Lower leg skin (tissue), 4 donors: Measurements from ENCODE around the gene CELF2. TPM values are rescaled to one million over a fixed set of nuclear protein-coding genes. Genes with fewer than 3 reads are reported as not detected.

Experiments
- DNase-seq, 2 donors: peaks; one replicate each; pipeline ENCODE4 v3.0.0-alpha.2; 2019; ENCODE audit warnings: low spot score in 2 of 2
- H3K4me3 ChIP-seq: fragments of 200-600 bp; sonication (generic); 2 replicates; pipeline ENCODE4 v1.5.1; 2017; ENCODE audit warnings: mild to moderate bottlenecking, low read depth; ENCODE audit not compliant: poor library complexity, severe bottlenecking
- POLR2A ChIP-seq, 2 donors: fragments of 450-650 bp; IDR thresholded peaks; one replicate each; pipeline ENCODE4 v1.6.1; 2016 to 2017; ENCODE audit warnings: antibody characterized with exemption in 2 of 2, mild to moderate bottlenecking in 1 of 2, moderate library complexity in 1 of 2
- WGBS, 2 donors: methylation state at CpG; one replicate each; pipeline ENCODE4 v1.1.5; 2018; 5-methylcytosine and 5-hydroxymethylcytosine counted together
- intact Hi-C: fragments of 100-400 bp; cut with DNase I; formaldehyde crosslinking; loops from one replicate; pipeline ENCODE4 v1.15.0; 2023; ENCODE audit warnings: low total_unique reads
- total RNA-seq, 4 donors: library from RNA; depleted of rRNA; stranded (reverse); fragments of >200 nt; gene quantifications; one replicate each; pipeline ENCODE4 v1.1.0, GENCODE V29; 2016
- TF ChIP-seq, protein P1 (sequence below), 3 donors: fragments of 450-650 bp; IDR thresholded peaks; one replicate each; pipeline ENCODE4 v1.5.1; 2016; ENCODE audit warnings: antibody characterized with exemption in 3 of 3, mild to moderate bottlenecking in 3 of 3, moderate library complexity in 2 of 3

CELF2 gene
- total RNA-seq, 4 donors from 2014 or later = 16.9 to 39.9 (median 20.7) TPM

GRCh38 chr10:11367505-11367904, 349.8 kb downstream of the CELF2 start:
- 90 to 94% methylated on average over 9 of the region's 9 CpGs for WGBS, 2 donors
- no peak for DNase-seq
- intact Hi-C loops = no loop called here
- TF ChIP-seq, protein P1, sequence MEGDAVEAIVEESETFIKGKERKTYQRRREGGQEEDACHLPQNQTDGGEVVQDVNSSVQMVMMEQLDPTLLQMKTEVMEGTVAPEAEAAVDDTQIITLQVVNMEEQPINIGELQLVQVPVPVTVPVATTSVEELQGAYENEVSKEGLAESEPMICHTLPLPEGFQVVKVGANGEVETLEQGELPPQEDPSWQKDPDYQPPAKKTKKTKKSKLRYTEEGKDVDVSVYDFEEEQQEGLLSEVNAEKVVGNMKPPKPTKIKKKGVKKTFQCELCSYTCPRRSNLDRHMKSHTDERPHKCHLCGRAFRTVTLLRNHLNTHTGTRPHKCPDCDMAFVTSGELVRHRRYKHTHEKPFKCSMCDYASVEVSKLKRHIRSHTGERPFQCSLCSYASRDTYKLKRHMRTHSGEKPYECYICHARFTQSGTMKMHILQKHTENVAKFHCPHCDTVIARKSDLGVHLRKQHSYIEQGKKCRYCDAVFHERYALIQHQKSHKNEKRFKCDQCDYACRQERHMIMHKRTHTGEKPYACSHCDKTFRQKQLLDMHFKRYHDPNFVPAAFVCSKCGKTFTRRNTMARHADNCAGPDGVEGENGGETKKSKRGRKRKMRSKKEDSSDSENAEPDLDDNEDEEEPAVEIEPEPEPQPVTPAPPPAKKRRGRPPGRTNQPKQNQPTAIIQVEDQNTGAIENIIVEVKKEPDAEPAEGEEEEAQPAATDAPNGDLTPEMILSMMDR (IDR thresholded peaks at IDR 0.05) = no peak
- no peak for TF ChIP-seq POLR2A (IDR thresholded peaks at IDR 0.05)
- H3K4me3 ChIP-seq = no peak overlapping the region

DNA sequence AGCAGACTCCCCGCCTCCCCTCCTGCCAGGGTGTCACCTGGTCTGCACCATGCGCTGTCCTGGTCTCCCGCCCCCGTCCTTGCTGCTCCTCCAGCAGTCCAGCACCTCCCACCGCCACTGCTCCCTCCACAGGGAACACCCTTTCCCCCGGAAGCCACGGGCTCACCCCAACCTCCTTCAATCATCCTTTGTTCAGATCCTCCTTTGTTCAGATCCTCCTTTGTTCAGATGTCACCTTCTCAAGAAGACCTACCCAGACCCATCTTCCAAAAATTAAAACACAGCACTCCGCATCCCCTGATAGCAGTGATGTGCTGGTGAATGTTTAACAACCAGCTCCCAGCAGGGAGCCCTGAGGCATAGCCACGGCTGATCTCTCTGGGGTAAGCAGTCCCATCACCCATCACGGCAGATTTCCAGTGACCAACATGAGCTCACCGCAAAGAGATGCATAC, 356.1 kb downstream of the CELF2 start:
- DNase-seq = no peak
- TF ChIP-seq POLR2A (IDR thresholded peaks at IDR 0.05) = no peak
- TF ChIP-seq, protein P1 (IDR thresholded peaks at IDR 0.05) = no peak
- 82 to 86% methylated on average over 11 of the region's 11 CpGs for WGBS, 2 donors
- intact Hi-C loops = no loop called here
- no peak overlapping the region for H3K4me3 ChIP-seq

DNA sequence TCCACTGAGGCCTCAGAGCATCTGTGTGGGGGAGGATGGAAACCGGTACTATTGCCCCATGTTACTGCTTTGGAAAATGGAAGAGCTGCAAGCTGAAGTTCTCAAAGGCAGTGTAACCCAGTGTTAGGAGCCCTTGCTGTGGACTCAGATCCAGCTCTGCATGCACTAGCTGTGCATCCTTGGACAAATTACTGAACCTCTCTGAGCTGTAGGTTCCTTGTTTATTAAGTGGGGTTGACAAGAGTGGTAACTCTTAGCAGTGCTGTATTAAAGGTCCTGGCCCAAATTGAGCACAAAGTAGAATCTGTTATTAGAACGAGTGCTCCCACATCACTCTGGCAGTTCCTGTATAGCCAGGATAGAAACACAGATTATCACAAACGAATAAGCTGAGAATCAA, 359.6 kb downstream of the CELF2 start:
- DNase-seq = no peak
- intact Hi-C loops = no loop called here
- H3K4me3 ChIP-seq = no peak overlapping the region
- 82 to 86% methylated on average over 3 of the region's 3 CpGs for WGBS, 2 donors
- TF ChIP-seq POLR2A (IDR thresholded peaks at IDR 0.05) = no peak
- TF ChIP-seq, protein P1 (IDR thresholded peaks at IDR 0.05) = no peak

DNA sequence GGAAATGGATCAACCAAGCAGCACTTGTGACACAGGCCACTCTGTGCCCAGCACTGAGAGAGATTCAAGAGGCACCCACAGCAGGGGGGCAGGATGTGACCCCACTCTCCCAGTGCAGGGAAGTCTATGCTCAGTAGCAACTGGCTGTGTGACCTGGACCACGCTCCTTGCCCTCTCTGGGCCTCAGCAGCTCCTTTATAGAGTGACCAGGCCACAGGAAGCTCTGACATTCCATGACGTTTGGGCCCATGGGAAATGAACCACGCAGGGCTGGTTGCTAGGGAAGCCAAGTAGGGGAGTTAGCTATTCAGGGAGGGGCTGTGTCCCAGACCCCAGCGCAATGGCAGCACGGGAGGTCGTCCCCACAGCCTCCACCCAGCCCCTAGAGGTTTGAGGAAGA, 361.2 kb downstream of the CELF2 start:
- TF ChIP-seq, protein P1 (IDR thresholded peaks at IDR 0.05) = no peak
- TF ChIP-seq POLR2A (IDR thresholded peaks at IDR 0.05) = no peak
- no peak overlapping the region for H3K4me3 ChIP-seq
- DNase-seq = no peak
- intact Hi-C loops = no loop called here
- 66 to 78% methylated on average over 6 of the region's 6 CpGs for whole genome bisulfite sequencing, 2 donors

DNA sequence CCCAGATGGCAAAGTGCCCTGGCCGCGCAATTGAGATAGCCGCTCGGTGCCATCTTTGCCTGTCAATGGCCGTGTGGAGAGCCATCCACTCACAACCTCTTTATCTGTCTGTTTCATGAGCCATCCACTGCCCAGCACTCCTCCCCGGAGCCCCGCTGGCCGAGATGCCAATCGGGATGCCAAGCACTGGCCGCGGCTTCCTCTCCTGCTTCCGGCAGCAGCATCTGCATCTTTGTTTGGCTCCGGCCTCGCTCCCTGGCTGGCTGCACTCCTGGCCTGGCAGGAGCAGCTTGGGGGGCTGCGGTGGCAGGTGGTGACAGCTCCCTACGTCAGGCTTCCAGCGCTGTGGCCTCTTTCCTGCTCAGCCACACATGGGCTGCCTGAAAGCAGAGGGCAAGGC, 362.1 kb downstream of the CELF2 start:
- intact Hi-C loops = no loop called here
- no peak for DNase-seq
- TF ChIP-seq, protein P1 (IDR thresholded peaks at IDR 0.05) = no peak
- TF ChIP-seq POLR2A (IDR thresholded peaks at IDR 0.05) = no peak
- WGBS, 2 donors = 77 to 85% methylated on average over 8 to 17 of the region's 17 CpGs
- no peak overlapping the region for H3K4me3 ChIP-seq

- DNase-seq = no peak
- no peak overlapping the region for H3K4me3 ChIP-seq
- intact Hi-C loops = no loop called here
- WGBS, 2 donors = 89 to 90% methylated on average over 7 of the region's 7 CpGs
- no peak for TF ChIP-seq POLR2A (IDR thresholded peaks at IDR 0.05)
- TF ChIP-seq, protein P1 (IDR thresholded peaks at IDR 0.05) = no peak
Observed at GRCh38 chr10:11381023-11381422, 363.4 kb downstream of the CELF2 start.
